ENCODE results near the gene XCL1. TPM values are rescaled to one million over a fixed set of nuclear protein-coding genes. Genes with fewer than 3 reads are reported as not detected.
"Not testable (repeated sequence)": the region's sequence is repeated elsewhere in the genome, so short reads cannot be mapped to it uniquely, and the experiment has no call there.

The XCL1 gene
- total RNA-seq, 2 donors from 2014 or later, result not detected

DNA sequence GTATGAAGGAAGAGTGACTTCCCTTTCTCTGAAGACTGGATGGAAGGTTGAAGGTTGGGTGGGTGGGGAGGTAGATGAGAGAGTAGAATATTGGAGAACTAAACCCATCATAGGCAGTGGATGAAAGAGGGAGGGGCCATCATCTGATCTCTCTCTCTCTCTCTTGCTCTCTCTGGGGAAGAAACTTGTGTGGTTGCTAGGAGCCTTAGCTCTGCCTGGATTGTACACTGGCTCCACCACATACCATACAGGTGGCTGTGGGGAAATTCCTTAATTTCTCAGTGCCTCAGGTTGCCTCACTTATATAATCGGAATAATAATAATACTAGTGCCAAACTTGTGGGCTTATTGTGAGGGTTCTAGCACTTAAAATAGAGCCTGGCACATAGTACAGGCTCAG lies 9.5 kb downstream of the XCL1 start:
- ATAC-seq (no peak), DNase-seq (no peak)
- Histone ChIP-seq H3K36me3 (replicated peaks in 1 of 2; ENCODE audit: insufficient read depth in 1 of 2, low read depth in 2 of 2) (no peaks in the 10 kb centered on the region), H3K27me3 (no peaks in the 10 kb centered on the region), H3K4me3 (no peak overlapping the region), H3K4me1 (no peaks in the 10 kb centered on the region), H3K27ac (no peak overlapping the region), H3K9me3 (no peaks in the 10 kb centered on the region)
- intact Hi-C loops (cut with DNase I), result no loop called here
- TF ChIP-seq, protein P1, sequence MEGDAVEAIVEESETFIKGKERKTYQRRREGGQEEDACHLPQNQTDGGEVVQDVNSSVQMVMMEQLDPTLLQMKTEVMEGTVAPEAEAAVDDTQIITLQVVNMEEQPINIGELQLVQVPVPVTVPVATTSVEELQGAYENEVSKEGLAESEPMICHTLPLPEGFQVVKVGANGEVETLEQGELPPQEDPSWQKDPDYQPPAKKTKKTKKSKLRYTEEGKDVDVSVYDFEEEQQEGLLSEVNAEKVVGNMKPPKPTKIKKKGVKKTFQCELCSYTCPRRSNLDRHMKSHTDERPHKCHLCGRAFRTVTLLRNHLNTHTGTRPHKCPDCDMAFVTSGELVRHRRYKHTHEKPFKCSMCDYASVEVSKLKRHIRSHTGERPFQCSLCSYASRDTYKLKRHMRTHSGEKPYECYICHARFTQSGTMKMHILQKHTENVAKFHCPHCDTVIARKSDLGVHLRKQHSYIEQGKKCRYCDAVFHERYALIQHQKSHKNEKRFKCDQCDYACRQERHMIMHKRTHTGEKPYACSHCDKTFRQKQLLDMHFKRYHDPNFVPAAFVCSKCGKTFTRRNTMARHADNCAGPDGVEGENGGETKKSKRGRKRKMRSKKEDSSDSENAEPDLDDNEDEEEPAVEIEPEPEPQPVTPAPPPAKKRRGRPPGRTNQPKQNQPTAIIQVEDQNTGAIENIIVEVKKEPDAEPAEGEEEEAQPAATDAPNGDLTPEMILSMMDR (IDR thresholded peaks at IDR 0.05), result no peak
- no peak for TF ChIP-seq POLR2A (IDR thresholded peaks at IDR 0.05)
- WGBS, 2 donors, result 88 to 89% methylated on average over 1 of the region's 1 CpG

- Histone ChIP-seq H3K27ac (no peak overlapping the region), H3K27me3 (no peaks in the 10 kb centered on the region), H3K9me3 (no peaks in the 10 kb centered on the region), H3K4me3 (no peak overlapping the region), H3K4me1 (no peaks in the 10 kb centered on the region), H3K36me3 (replicated peaks in 1 of 2; ENCODE audit: insufficient read depth in 1 of 2, low read depth in 2 of 2) (no peaks in the 10 kb centered on the region)
- 60 to 68% methylated on average over 2 of the region's 2 CpGs for WGBS, 2 donors
- TF ChIP-seq, protein P1 (IDR thresholded peaks at IDR 0.05), result no peak
- TF ChIP-seq POLR2A (IDR thresholded peaks at IDR 0.05), result no peak
- intact Hi-C loops (cut with DNase I), result no loop called here
- DNase-seq, result no peak
- no peak for ATAC-seq
These were observed 12.8 kb downstream of the XCL1 start for GRCh38 chr1:168589167-168589566.

DNA sequence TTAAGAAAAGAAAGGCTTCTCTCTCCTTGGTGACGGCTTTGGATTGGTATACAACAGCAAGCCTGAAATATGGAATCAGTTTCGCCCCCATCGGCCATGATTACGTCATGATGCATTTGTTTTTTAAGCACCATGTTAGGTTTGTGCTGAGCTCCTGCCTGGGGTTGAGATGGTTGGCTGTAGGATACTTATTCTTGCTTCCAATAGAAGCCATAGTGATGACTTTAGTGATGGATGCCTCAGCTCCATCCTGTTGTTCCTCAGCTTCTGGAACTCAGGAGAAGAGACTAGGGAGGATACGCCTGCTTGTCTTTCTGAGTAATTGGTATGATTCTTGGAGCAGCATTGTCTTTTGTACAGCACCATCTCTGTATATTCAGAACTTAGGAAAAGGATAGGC lies 14.7 kb downstream of the XCL1 start:
- Histone ChIP-seq H3K9me3 (no peaks in the 10 kb centered on the region), H3K27me3 (no peaks in the 10 kb centered on the region), H3K36me3 (replicated peaks in 1 of 2; ENCODE audit: insufficient read depth in 1 of 2, low read depth in 2 of 2) (no peaks in the 10 kb centered on the region), H3K4me3 (no peak overlapping the region), H3K27ac (no peak overlapping the region), H3K4me1 (no peaks in the 10 kb centered on the region)
- intact Hi-C loops (cut with DNase I), result no loop called here
- 81 to 87% methylated on average over 5 of the region's 5 CpGs for WGBS, 2 donors
- DNase-seq (no peak), ATAC-seq (no peak)
- TF ChIP-seq, protein P1 (IDR thresholded peaks at IDR 0.05), result no peak

DNA sequence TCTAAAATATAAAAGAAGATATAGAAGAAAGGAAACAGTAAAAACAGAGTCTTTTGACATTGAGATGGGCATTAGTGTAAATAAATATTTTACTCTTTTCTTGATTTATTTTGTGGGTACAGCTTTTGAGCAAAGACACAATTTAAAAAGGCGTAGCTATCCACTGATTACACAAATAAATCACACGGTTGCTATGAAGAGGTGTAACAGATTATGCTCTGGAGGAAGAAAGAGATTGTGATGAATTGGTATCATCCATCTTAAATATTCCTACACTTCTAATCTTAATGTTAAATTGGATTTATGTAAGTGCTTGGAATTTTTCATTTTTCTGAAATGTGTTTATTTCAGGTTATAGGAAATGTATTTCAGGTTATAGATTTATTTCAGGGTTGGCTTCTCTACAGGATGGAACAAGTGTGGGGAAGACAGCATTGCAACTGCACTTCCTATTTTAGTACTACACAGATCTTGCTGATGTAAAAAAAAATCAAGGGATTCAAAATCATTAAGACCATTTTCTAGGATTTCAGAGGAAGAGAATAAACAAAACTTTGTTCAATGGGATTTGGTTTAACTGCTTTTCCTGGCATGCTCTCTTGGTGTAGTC lies 15.3 kb downstream of the XCL1 start:
- Histone ChIP-seq H3K27me3 (no peaks in the 10 kb centered on the region), H3K4me3 (no peak overlapping the region), H3K27ac (no peak overlapping the region), H3K4me1 (no peaks in the 10 kb centered on the region), H3K9me3 (no peaks in the 10 kb centered on the region), H3K36me3 (replicated peaks in 1 of 2; ENCODE audit: insufficient read depth in 1 of 2, low read depth in 2 of 2) (no peaks in the 10 kb centered on the region)
- no peak for DNase-seq
- 47 to 49% methylated on average over 2 of the region's 2 CpGs for WGBS, 2 donors
- TF ChIP-seq, protein P1 (IDR thresholded peaks at IDR 0.05), result no peak
- no peak for TF ChIP-seq POLR2A (IDR thresholded peaks at IDR 0.05)
- no peak for ATAC-seq
- intact Hi-C loops (cut with DNase I), result no loop called here

DNA sequence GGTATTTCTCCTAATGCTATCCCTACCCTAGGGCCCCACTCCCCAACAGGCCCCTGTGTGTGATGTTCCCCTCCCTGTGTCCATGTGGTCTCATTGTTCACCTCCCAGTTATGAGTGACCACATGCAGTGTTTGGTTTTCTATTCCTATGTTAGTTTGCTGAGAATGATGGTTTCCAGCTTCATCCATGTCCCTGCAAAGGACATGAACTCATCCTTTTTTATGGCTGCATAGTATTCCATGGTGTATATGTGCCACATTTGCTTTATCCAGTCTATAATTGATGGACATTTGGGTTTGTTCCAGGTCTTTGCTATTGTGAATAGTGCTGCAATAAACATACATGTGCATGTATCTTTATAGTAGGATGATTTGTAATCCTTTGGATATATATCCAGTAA lies 19.0 kb downstream of the XCL1 start:
- H3K4me1 ChIP-seq; H3K9me3 ChIP-seq; ATAC-seq; DNase-seq; intact Hi-C loops (cut with DNase I); H3K4me3 ChIP-seq; H3K36me3 ChIP-seq (replicated peaks in 1 of 2; ENCODE audit: insufficient read depth in 1 of 2, low read depth in 2 of 2); H3K27me3 ChIP-seq; H3K27ac ChIP-seq: not testable (repeated sequence)
